ENCODE data around the gene OSGIN1.

OSGIN1 gene

GRCh38 chr16:83923581-83924365, 29.3 kb upstream of the OSGIN1 start:
- no peak overlapping the region for H3K27ac ChIP-seq
- TF ChIP-seq ZFX (IDR thresholded peaks at IDR 0.05; ENCODE audit: borderline replicate concordance) (no peak), CTCF (IDR thresholded peaks at IDR 0.05) (no peak)

- H3K27ac ChIP-seq = no peak overlapping the region
- TF ChIP-seq CTCF (IDR thresholded peaks at IDR 0.05) (no peak), ZFX (IDR thresholded peaks at IDR 0.05; ENCODE audit: borderline replicate concordance) (no peak)
Measured at GRCh38 chr16:83924686-83925085, 28.4 kb upstream of the OSGIN1 start.

GRCh38 chr16:83925095-83925905, 27.7 kb upstream of the OSGIN1 start:
- no peak overlapping the region for H3K27ac ChIP-seq
- TF ChIP-seq CTCF (IDR thresholded peaks at IDR 0.05) (no peak), ZFX (IDR thresholded peaks at IDR 0.05; ENCODE audit: borderline replicate concordance) (no peak)

- peak overlapping the region; percentile 68 for H3K27ac ChIP-seq
- TF ChIP-seq CTCF (IDR thresholded peaks at IDR 0.05) (no peak), ZFX (IDR thresholded peaks at IDR 0.05; ENCODE audit: borderline replicate concordance) (no peak)
Measured at GRCh38 chr16:83925957-83926725, 26.9 kb upstream of the OSGIN1 start.

GRCh38 chr16:83926726-83927397, 26.2 kb upstream of the OSGIN1 start:
- TF ChIP-seq CTCF (IDR thresholded peaks at IDR 0.05) = peak; percentile 99
- TF ChIP-seq ZFX (IDR thresholded peaks at IDR 0.05; ENCODE audit: borderline replicate concordance) = no peak
- peak overlapping the region; percentile 68 for H3K27ac ChIP-seq

GRCh38 chr16:83928341-83929055, 24.5 kb upstream of the OSGIN1 start:
- H3K27ac ChIP-seq = no peak overlapping the region
- no peak for TF ChIP-seq CTCF (IDR thresholded peaks at IDR 0.05)
- no peak for TF ChIP-seq ZFX (IDR thresholded peaks at IDR 0.05; ENCODE audit: borderline replicate concordance)
